Measurements from ENCODE around the gene FAM184B.

DNA sequence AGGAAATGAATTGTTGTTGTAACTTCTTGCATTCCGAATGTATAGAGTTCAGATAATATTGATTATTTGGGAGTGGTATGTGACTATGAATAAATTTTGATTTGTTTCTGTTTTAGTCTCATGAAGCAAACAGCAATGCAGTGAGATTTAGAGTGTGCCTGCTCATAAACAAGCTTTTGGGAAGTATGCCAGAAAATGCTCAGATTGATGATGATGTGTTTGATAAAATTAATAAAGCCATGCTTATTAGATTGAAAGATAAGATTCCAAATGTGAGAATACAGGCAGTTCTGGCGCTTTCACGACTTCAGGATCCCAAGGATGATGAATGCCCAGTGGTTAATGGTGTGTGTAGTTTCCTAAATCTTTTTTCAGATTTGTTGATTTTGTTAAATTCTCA, 31.4 kb upstream of the FAM184B start:
- no peak for TF ChIP-seq EP300 (conservative IDR thresholded peaks at IDR 0.05; ENCODE audit: poor library complexity, severe bottlenecking)
- TF ChIP-seq CTCF (IDR thresholded peaks at IDR 0.05; ENCODE audit: poor library complexity, severe bottlenecking) = no peak
- no peak for TF ChIP-seq POLR2AphosphoS5 (IDR thresholded peaks at IDR 0.05)
- TF ChIP-seq, protein P1, sequence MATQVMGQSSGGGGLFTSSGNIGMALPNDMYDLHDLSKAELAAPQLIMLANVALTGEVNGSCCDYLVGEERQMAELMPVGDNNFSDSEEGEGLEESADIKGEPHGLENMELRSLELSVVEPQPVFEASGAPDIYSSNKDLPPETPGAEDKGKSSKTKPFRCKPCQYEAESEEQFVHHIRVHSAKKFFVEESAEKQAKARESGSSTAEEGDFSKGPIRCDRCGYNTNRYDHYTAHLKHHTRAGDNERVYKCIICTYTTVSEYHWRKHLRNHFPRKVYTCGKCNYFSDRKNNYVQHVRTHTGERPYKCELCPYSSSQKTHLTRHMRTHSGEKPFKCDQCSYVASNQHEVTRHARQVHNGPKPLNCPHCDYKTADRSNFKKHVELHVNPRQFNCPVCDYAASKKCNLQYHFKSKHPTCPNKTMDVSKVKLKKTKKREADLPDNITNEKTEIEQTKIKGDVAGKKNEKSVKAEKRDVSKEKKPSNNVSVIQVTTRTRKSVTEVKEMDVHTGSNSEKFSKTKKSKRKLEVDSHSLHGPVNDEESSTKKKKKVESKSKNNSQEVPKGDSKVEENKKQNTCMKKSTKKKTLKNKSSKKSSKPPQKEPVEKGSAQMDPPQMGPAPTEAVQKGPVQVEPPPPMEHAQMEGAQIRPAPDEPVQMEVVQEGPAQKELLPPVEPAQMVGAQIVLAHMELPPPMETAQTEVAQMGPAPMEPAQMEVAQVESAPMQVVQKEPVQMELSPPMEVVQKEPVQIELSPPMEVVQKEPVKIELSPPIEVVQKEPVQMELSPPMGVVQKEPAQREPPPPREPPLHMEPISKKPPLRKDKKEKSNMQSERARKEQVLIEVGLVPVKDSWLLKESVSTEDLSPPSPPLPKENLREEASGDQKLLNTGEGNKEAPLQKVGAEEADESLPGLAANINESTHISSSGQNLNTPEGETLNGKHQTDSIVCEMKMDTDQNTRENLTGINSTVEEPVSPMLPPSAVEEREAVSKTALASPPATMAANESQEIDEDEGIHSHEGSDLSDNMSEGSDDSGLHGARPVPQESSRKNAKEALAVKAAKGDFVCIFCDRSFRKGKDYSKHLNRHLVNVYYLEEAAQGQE (IDR thresholded peaks at IDR 0.05; ENCODE audit: borderline replicate concordance) = no peak
- TF ChIP-seq TAF1 (IDR thresholded peaks at IDR 0.05; ENCODE audit: low read depth) = no peak

Data from neural cell (in vitro differentiated cells).